Lung (tissue), 12 donors: ENCODE measurements around the gene LCN1. TPM values are rescaled to one million over a fixed set of nuclear protein-coding genes. Genes with fewer than 3 reads are reported as not detected.

Experiments used
- ATAC-seq: fragments of 200-7000 bp; cut with Tn5 transposase; one replicate; pipeline ENCODE4 v1.9.1; 2020; ENCODE audit warnings: moderate number of reproducible peaks; ENCODE audit not compliant: insufficient read depth, low FRiP score
- DNase-seq, 3 donors: peaks; one replicate each; pipeline ENCODE4 v3.0.0-alpha.2; 2013 to 2017
- H3K27ac ChIP-seq, 2 donors: one replicate each; pipeline ENCODE4 v1.5.1; 2013; ENCODE audit warnings: mild to moderate bottlenecking in 2 of 2, moderate library complexity in 2 of 2, control low read depth in 1 of 2, inconsistent platforms in 1 of 2, low read depth in 1 of 2, low read length in 1 of 2
- H3K27me3 ChIP-seq, 3 donors: one replicate each; pipeline ENCODE4 v1.5.1; 2013; ENCODE audit warnings: low read length in 2 of 3; ENCODE audit not compliant: control insufficient read depth in 3 of 3, insufficient read depth in 3 of 3
- H3K36me3 ChIP-seq, 4 donors: one replicate each; pipeline ENCODE4 v1.5.1; 2013; ENCODE audit warnings: low read length in 4 of 4, mild to moderate bottlenecking in 1 of 4, moderate library complexity in 1 of 4; ENCODE audit not compliant: control insufficient read depth in 4 of 4, insufficient read depth in 4 of 4
- H3K4me1 ChIP-seq, 5 donors: one replicate each; pipeline ENCODE4 v1.5.1; 2013; ENCODE audit warnings: low read length in 5 of 5, mild to moderate bottlenecking in 2 of 5, moderate library complexity in 1 of 5; ENCODE audit not compliant: control insufficient read depth in 5 of 5, insufficient read depth in 5 of 5
- H3K4me3 ChIP-seq: one replicate; pipeline ENCODE4 v1.5.1; 2013; ENCODE audit warnings: mild to moderate bottlenecking, control low read depth, moderate library complexity
- H3K9ac ChIP-seq, 2 donors: one replicate each; pipeline ENCODE4 v1.5.1; 2013; ENCODE audit warnings: low read length in 2 of 2, control low read depth in 1 of 2; ENCODE audit not compliant: insufficient read depth in 1 of 2
- H3K9me3 ChIP-seq, 4 donors: one replicate each; pipeline ENCODE4 v1.5.1; 2013; ENCODE audit warnings: low read length in 3 of 4, mild to moderate bottlenecking in 1 of 4, moderate library complexity in 1 of 4; ENCODE audit not compliant: control insufficient read depth in 4 of 4, insufficient read depth in 3 of 4
- WGBS, 2 donors: extraction: QIAGEN DNeasy Blood & Tissue Kit; methylation state at CpG; one replicate each; pipeline ENCODE4 v1.1.7; 2013; 5-methylcytosine and 5-hydroxymethylcytosine counted together
- polyA plus RNA-seq, 2 donors: library from polyadenylated mRNA; stranded (reverse); fragments of 200-250 nt; gene quantifications; one replicate each; pipeline ENCODE4 v1.2.1, GENCODE V29; 2013
- total RNA-seq, 2 donors: library from RNA; depleted of rRNA in 1 of 2; stranded (reverse); fragments of >200 nt in 1 of 2; gene quantifications; one replicate each; pipeline ENCODE4 v1.2.1, GENCODE V29; 2014 to 2021
- TF ChIP-seq, protein P1 (sequence below): IDR thresholded peaks from 2 replicates; pipeline ENCODE4 v1.5.1; 2012; ENCODE audit warnings: mild to moderate bottlenecking; ENCODE audit errors: control extremely low read depth, extremely low read depth
- donor health status: control.
- donor health status: control.
- donor health status: Bipolar disorder and iron deficiency.
- donor health status: healthy.
- donor health status: DM: yes; HTN: yes; CAD: no.

Gene LCN1
- total and polyA plus RNA-seq, 4 donors, result not detected

DNA sequence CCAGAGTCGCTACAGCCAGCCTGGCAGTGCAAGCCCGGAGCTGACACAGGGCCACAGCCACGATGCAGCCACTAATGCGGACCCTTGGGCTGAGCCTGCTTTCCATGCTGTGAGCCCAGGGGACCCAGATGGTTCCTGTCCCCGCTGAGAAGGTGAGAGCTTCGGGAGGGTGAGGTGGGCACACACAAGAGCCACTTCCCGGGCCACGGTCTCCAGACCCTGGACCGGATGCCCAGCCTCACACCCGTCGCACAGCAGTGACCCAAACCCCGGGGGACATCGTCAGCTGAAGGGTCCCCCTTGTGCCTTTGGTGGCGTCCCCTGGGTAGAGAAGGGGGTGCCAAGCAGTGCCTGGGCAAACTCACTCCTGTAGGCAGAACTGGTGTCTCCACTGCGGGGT, 53.7 kb downstream of the LCN1 start:
- H3K36me3 ChIP-seq, result no peaks in the 10 kb centered on the region
- H3K27me3 ChIP-seq, result no peaks in the 10 kb centered on the region
- 90 to 93% methylated on average over 15 of the region's 15 CpGs for WGBS, 2 donors
- H3K4me3 ChIP-seq, result no peak overlapping the region
- no peaks in the 10 kb centered on the region for H3K4me1 ChIP-seq
- DNase-seq, result no peak
- peaks cover 0 to 6% (median 2%) of the 10 kb centered on the region in 4 donors for H3K9me3 ChIP-seq
- H3K27ac ChIP-seq, result no peak overlapping the region
- no peak for ATAC-seq
- H3K9ac ChIP-seq, result no peak overlapping the region
- TF ChIP-seq, protein P1, sequence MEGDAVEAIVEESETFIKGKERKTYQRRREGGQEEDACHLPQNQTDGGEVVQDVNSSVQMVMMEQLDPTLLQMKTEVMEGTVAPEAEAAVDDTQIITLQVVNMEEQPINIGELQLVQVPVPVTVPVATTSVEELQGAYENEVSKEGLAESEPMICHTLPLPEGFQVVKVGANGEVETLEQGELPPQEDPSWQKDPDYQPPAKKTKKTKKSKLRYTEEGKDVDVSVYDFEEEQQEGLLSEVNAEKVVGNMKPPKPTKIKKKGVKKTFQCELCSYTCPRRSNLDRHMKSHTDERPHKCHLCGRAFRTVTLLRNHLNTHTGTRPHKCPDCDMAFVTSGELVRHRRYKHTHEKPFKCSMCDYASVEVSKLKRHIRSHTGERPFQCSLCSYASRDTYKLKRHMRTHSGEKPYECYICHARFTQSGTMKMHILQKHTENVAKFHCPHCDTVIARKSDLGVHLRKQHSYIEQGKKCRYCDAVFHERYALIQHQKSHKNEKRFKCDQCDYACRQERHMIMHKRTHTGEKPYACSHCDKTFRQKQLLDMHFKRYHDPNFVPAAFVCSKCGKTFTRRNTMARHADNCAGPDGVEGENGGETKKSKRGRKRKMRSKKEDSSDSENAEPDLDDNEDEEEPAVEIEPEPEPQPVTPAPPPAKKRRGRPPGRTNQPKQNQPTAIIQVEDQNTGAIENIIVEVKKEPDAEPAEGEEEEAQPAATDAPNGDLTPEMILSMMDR, result no peak

Other genes starting within 250 kb of the LCN1 start
- 10 to 100 TPM; 22.9 to 29.6 TPM for gene PPP1R26, start 41.7 kb upstream of the LCN1 start, total RNA-seq
- gene PPP1R26, start 41.7 kb upstream of the LCN1 start, polyA plus RNA-seq, result 10 to 100 TPM in 1 of 2 donors, 1 to 10 TPM in 1; 9.3 to 13.6 TPM
- gene MRPS2, start 20.8 kb upstream of the LCN1 start, total RNA-seq, result 10 to 100 TPM; 18.2 to 30.5 TPM
- 10 to 100 TPM; 33.0 to 42.0 TPM for gene MRPS2, start 20.8 kb upstream of the LCN1 start, polyA plus RNA-seq
- not detected for gene OBP2A, start 24.7 kb downstream of the LCN1 start, total RNA-seq
- gene OBP2A, start 24.7 kb downstream of the LCN1 start, polyA plus RNA-seq, result under 1 TPM in 1 of 2 donors, not detected in 1; 0.07 TPM
- under 1 TPM in 1 of 2 donors, not detected in 1; 0.37 TPM for gene PAEP, start 40.3 kb downstream of the LCN1 start, total RNA-seq
- 1 to 10 TPM in 1 of 2 donors, under 1 TPM in 1; 0.98 to 3.0 TPM for gene PAEP, start 40.3 kb downstream of the LCN1 start, polyA plus RNA-seq
- not detected for gene GLT6D1, start 118.1 kb downstream of the LCN1 start, total RNA-seq
- not detected for gene GLT6D1, start 118.1 kb downstream of the LCN1 start, polyA plus RNA-seq
- gene LCN9, start 141.9 kb downstream of the LCN1 start, total RNA-seq, result not detected
- gene LCN9, start 141.9 kb downstream of the LCN1 start, polyA plus RNA-seq, result not detected
- gene SOHLH1, start 178.0 kb downstream of the LCN1 start, total RNA-seq, result not detected
- not detected for gene SOHLH1, start 178.0 kb downstream of the LCN1 start, polyA plus RNA-seq
- gene KCNT1, start 180.7 kb downstream of the LCN1 start, total RNA-seq, result under 1 TPM; 0.06 to 0.28 TPM
- gene KCNT1, start 180.7 kb downstream of the LCN1 start, polyA plus RNA-seq, result under 1 TPM; 0.06 to 0.16 TPM